Lower leg skin (tissue), 3 donors: ENCODE results near the gene ANAPC16.

Experiments
- CTCF ChIP-seq, 3 donors: fragments of 450-650 bp; IDR thresholded peaks; one replicate each; pipeline ENCODE4 v1.5.1; 2016; ENCODE audit warnings: antibody characterized with exemption in 3 of 3, mild to moderate bottlenecking in 3 of 3, moderate library complexity in 2 of 3
- POLR2A ChIP-seq, 2 donors: fragments of 450-650 bp; IDR thresholded peaks; one replicate each; pipeline ENCODE4 v1.6.1; 2016 to 2017; ENCODE audit warnings: antibody characterized with exemption in 2 of 2, mild to moderate bottlenecking in 1 of 2, moderate library complexity in 1 of 2

- no peak for TF ChIP-seq POLR2A (IDR thresholded peaks at IDR 0.05)
- no peak for TF ChIP-seq CTCF (IDR thresholded peaks at IDR 0.05)
Measured at GRCh38 chr10:72277340-72277995, 61.7 kb downstream of the ANAPC16 start.
